ENCODE measurements around the gene YWHAH. TPM values are rescaled to one million over a fixed set of nuclear protein-coding genes. Genes with fewer than 3 reads are reported as not detected.

YWHAH gene
- total and polyA plus RNA-seq, 2 donors (not counting 1 experiment from before 2014, with no cell fraction given): 32.6 to 51.1 TPM

GRCh38 chr22:31991102-31991839 lies 46.9 kb downstream of the YWHAH start:
- no peaks in the 10 kb centered on the region for H4K20me1 ChIP-seq (ENCODE audit: control insufficient read depth, insufficient read depth, low read length, poor library complexity, severe bottlenecking)
- no peak overlapping the region for H3K4me2 ChIP-seq (replicated peaks; ENCODE audit: low read depth, low read length, poor library complexity, severe bottlenecking)
- H3K27ac Mint-ChIP-seq: no peak overlapping the region
- H3K9ac ChIP-seq (ENCODE audit: low read length): no peak overlapping the region
- intact Hi-C loops (cut with micrococcal nuclease): no loop called here
- no peaks in the 10 kb centered on the region for H3K36me3 ChIP-seq (replicated peaks in 1 of 2; ENCODE audit: control extremely low read depth in 1 of 2, control insufficient read depth in 1 of 2, extremely low read depth in 1 of 2, insufficient read depth in 2 of 2, low read length in 1 of 2)
- H3K4me1 ChIP-seq (ENCODE audit: control insufficient read depth in 2 of 2, insufficient read depth in 2 of 2, low read length in 2 of 2): no peaks in the 10 kb centered on the region
- ChIA-PET POLR2A (no interaction called here), CTCF (no interaction called here)
- H3K9me3 ChIP-seq (ENCODE audit: control extremely low read depth in 1 of 3, control insufficient read depth in 2 of 3, insufficient read depth in 1 of 3, low read length in 2 of 3): no peaks in the 10 kb centered on the region
- H3K9me3 Mint-ChIP-seq (ENCODE audit: insufficient read depth): no peaks in the 10 kb centered on the region
- H3K27me3 ChIP-seq (replicated peaks in 1 of 4; ENCODE audit: control extremely low read depth in 1 of 4, control insufficient read depth in 3 of 4, insufficient read depth in 4 of 4, low read length in 3 of 4): no peaks in the 10 kb centered on the region
- H3K4me3 ChIP-seq (ENCODE audit: control extremely low read depth in 1 of 5, extremely low read depth in 1 of 5, insufficient read depth in 1 of 5, low read depth in 2 of 5, low read length in 4 of 5): no peak overlapping the region
- no peak overlapping the region for H3K4me3 Mint-ChIP-seq
- no peaks in the 10 kb centered on the region for H3K79me2 ChIP-seq (ENCODE audit: control insufficient read depth, insufficient read depth, low read length)
- 100% methylated on average over 2 of the region's 4 CpGs for WGBS (ENCODE audit: insufficient coverage)
- H2AFZ ChIP-seq (ENCODE audit: insufficient read depth, low read depth, low read length, poor library complexity, severe bottlenecking): no peak overlapping the region
- TF ChIP-seq EZH2 (IDR thresholded peaks at IDR 0.05; ENCODE audit: borderline replicate concordance, insufficient read depth, low read depth, low read length, poor library complexity, severe bottlenecking): no peak
- TF ChIP-seq CTCF (IDR thresholded peaks at IDR 0.05): no peak
- H3K27ac ChIP-seq (ENCODE audit: low read length in 2 of 2): no peak overlapping the region
- no peaks in the 10 kb centered on the region for H3K4me1 Mint-ChIP-seq
- H3K27me3 Mint-ChIP-seq: peaks cover 22% of the 10 kb centered on the region
- DNase-seq: no peak
- no peak for ATAC-seq (ENCODE audit: low read depth)

DNA sequence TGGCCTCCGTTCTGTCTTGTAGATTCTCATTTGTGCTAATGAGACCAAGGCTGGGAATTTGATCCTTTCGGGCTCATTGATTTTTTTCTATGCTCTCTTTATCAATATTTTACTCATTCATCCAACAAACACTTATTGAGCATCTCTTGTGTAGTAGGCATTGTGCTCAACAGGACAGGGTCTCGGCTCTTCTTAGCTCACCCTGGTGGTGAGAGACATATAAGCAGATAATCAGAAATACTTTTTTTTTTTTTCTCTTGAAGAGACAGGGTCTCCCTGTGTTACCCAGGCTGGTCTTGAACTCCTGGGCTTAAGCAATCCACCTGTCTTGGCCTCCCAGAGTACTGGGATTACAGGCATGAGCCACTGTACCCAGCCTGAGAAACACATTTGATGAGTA lies 50.7 kb downstream of the YWHAH start:
- Histone ChIP-seq H3K27me3 (replicated peaks in 1 of 4; ENCODE audit: control extremely low read depth in 1 of 4, control insufficient read depth in 3 of 4, insufficient read depth in 4 of 4, low read length in 3 of 4) (peaks cover 0 to 4% (median 0%) of the 10 kb centered on the region in 4 experiments), H4K20me1 (ENCODE audit: control insufficient read depth, insufficient read depth, low read length, poor library complexity, severe bottlenecking) (no peaks in the 10 kb centered on the region), H2AFZ (ENCODE audit: insufficient read depth, low read depth, low read length, poor library complexity, severe bottlenecking) (no peak overlapping the region), H3K4me1 (ENCODE audit: control insufficient read depth in 2 of 2, insufficient read depth in 2 of 2, low read length in 2 of 2) (no peaks in the 10 kb centered on the region), H3K4me2 (replicated peaks; ENCODE audit: low read depth, low read length, poor library complexity, severe bottlenecking) (no peak overlapping the region), H3K79me2 (ENCODE audit: control insufficient read depth, insufficient read depth, low read length) (no peaks in the 10 kb centered on the region), H3K9me3 (ENCODE audit: control extremely low read depth in 1 of 3, control insufficient read depth in 2 of 3, insufficient read depth in 1 of 3, low read length in 2 of 3) (no peaks in the 10 kb centered on the region), H3K9ac (ENCODE audit: low read length) (no peak overlapping the region), H3K27ac (ENCODE audit: low read length in 2 of 2) (no peak overlapping the region), H3K36me3 (replicated peaks in 1 of 2; ENCODE audit: control extremely low read depth in 1 of 2, control insufficient read depth in 1 of 2, extremely low read depth in 1 of 2, insufficient read depth in 2 of 2, low read length in 1 of 2) (no peaks in the 10 kb centered on the region), H3K4me3 (ENCODE audit: control extremely low read depth in 1 of 5, extremely low read depth in 1 of 5, insufficient read depth in 1 of 5, low read depth in 2 of 5, low read length in 4 of 5) (no peak overlapping the region)
- no peak for DNase-seq
- intact Hi-C loops (cut with micrococcal nuclease): no loop called here
- Mint-ChIP-seq H3K4me1 (no peaks in the 10 kb centered on the region), H3K27me3 (peaks cover 28% of the 10 kb centered on the region), H3K9me3 (ENCODE audit: insufficient read depth) (no peaks in the 10 kb centered on the region), H3K27ac (no peak overlapping the region), H3K4me3 (no peak overlapping the region)
- ATAC-seq (ENCODE audit: low read depth): no peak
- no CpG with 5 or more reads among the region's 3 CpGs for WGBS (ENCODE audit: insufficient coverage)
- POLR2A ChIA-PET: no interaction called here
- CTCF ChIA-PET: interaction anchor here (1.6 kb wide), 1 partner anchor 18 kb away, joined by 8 read pairs; no protein-coding TSS in a partner anchor
- TF ChIP-seq CTCF (IDR thresholded peaks at IDR 0.05): no peak
- TF ChIP-seq EZH2 (IDR thresholded peaks at IDR 0.05; ENCODE audit: borderline replicate concordance, insufficient read depth, low read depth, low read length, poor library complexity, severe bottlenecking): no peak
